Adrenal gland (tissue), 12 donors: ENCODE results near the gene EPHA10. TPM values are rescaled to one million over a fixed set of nuclear protein-coding genes. Genes with fewer than 3 reads are reported as not detected.
A peak's percentile ranks its signal among the peaks of the same experiment; 100 is the strongest.

Experiments used
- DNase-seq, 7 donors: peaks; one replicate each; pipeline ENCODE4 v3.0.0-alpha.2; 2019 to 2020
- H3K27ac ChIP-seq, 5 donors: fragments of 200-600 bp; sonication (generic) in 4 of 5; 1 replicate in 3 of 5; 2 replicates in 2 of 5; pipeline versions ENCODE4 v1.5.1 to v1.8.0; 2016 to 2020; ENCODE audit warnings: mild to moderate bottlenecking in 1 of 5
- H3K27me3 ChIP-seq: fragments of 200-600 bp; 2 replicates; pipeline ENCODE4 v1.8.0; 2021
- H3K36me3 ChIP-seq, 2 donors: fragments of 200-600 bp; replicated peaks in 1 of 2; 1 replicate in 1 of 2; 2 replicates in 1 of 2; pipeline versions ENCODE4 v1.5.1 to v1.8.0; 2018 to 2022
- H3K4me1 ChIP-seq, 2 donors: fragments of 200-600 bp; replicated peaks in 1 of 2; 1 replicate in 1 of 2; 2 replicates in 1 of 2; pipeline versions ENCODE4 v1.5.1 to v1.8.0; 2018 to 2021
- H3K4me3 ChIP-seq, 4 donors: fragments of 200-600 bp; sonication (generic) in 3 of 4; one replicate each; pipeline ENCODE4 v1.5.1; 2016 to 2018
- H3K9me3 ChIP-seq, 3 donors: fragments of 200-600 bp; sonication (generic) in 1 of 3; replicated peaks in 1 of 3; 1 replicate in 2 of 3; 2 replicates in 1 of 3; pipeline versions ENCODE4 v1.5.1 to v1.8.0; 2016 to 2021
- CTCF ChIP-seq, 6 experiments: fragments of 450-650 bp in 4 of 6; fragments of 200-600 bp in 2 of 6; sonication (generic) in 1 of 6; IDR thresholded peaks; 1 replicate in 5 of 6; 2 replicates in 1 of 6; pipeline versions ENCODE4 v1.5.1 to v1.8.0; 2016 to 2021; ENCODE audit warnings: antibody characterized with exemption in 6 of 6, mild to moderate bottlenecking in 2 of 6, moderate library complexity in 1 of 6
- POLR2A ChIP-seq, 2 donors: fragments of 450-650 bp; IDR thresholded peaks; one replicate each; pipeline ENCODE4 v1.6.1; 2017; ENCODE audit warnings: antibody characterized with exemption in 2 of 2, mild to moderate bottlenecking in 2 of 2, moderate library complexity in 1 of 2
- WGBS, 4 donors: extraction: QIAGEN DNeasy Blood & Tissue Kit in 2 of 4; methylation state at CpG; one replicate each; pipeline versions ENCODE4 v1.1.5 to v1.1.7; 2013 to 2017; 5-methylcytosine and 5-hydroxymethylcytosine counted together
- intact Hi-C, 2 donors: fragments of 100-400 bp; cut with DNase I; formaldehyde crosslinking; loops; one replicate each; pipeline versions ENCODE4 v1.14.1 to v1.15.0; 2022 to 2023
- polyA plus RNA-seq, 3 donors: library from polyadenylated mRNA; stranded (reverse); fragments of 200-250 nt in 2 of 3; fragments of 350-450 nt in 1 of 3; fragmentation: Illumina TruSeq in 1 of 3; extraction: RNeasy Lipid Tissue Mini Kit (QIAGEN cat#74804) in 1 of 3; gene quantifications; one replicate each; pipeline ENCODE4 v1.2.3, GENCODE V29; 2013 to 2014
- total RNA-seq, 9 donors: library from RNA; depleted of rRNA in 4 of 9; stranded (reverse); fragments of >200 nt in 4 of 9; fragments of 120-200 nt in 1 of 9; fragmentation: NEBNext Ultra II Directional in 1 of 9; extraction: Animal tissue kit (Norgen Biotek cat#: 25700) in 1 of 9; gene quantifications; one replicate each; pipeline versions ENCODE4 v1.1.0 to v1.2.4, GENCODE V29; 2013 to 2023
- donor health status: healthy with polysubstance abuse.
- donor health status: Bipolar disorder and iron deficiency.
- donor health status: DM: yes; HTN: yes; CAD: no.
- donor health status: DM: no; HTN: no; CAD: no.
- donor health status: DM: no; HTN: no; CAD: no.
- donor health status: DM: yes; HTN: yes; CAD: no.

EPHA10 gene
- total and polyA plus RNA-seq, 12 donors = 0.06 to 3.9 (median 0.48) TPM

- Histone ChIP-seq H3K27me3 (no peaks in the 10 kb centered on the region), H3K4me1 (peaks cover 17 to 34% of the 10 kb centered on the region in 2 donors), H3K36me3 (peaks cover 0 to 38% of the 10 kb centered on the region in 2 donors), H3K4me3 (peak within 1 kb of the TSS; percentile 74 to 95 (median 86)), H3K27ac (peak within 1 kb of the TSS; percentile 75 to 98 (median 93)), H3K9me3 (no peaks in the 10 kb centered on the region)
- WGBS, 4 donors = 0% methylated on average over 2 to 95 of the region's 95 CpGs
- intact Hi-C loops = loop anchor here in 1 of 2 donors (10.0 kb wide), 1 partner anchor 57 kb away; no protein-coding TSS in a partner anchor
- peak; percentile 94 to 97 (median 95) for DNase-seq
- TF ChIP-seq POLR2A (IDR thresholded peaks at IDR 0.05) = peak; percentile 76 to 84
- TF ChIP-seq CTCF (IDR thresholded peaks at IDR 0.05) = no peak
Measured at GRCh38 chr1:37807555-37808368, 42.8 kb upstream of the EPHA10 start, which contains the start of the genes C1orf122 and YRDC. Gene C1orf122, plus strand, starts transcription at chr1:37807790. Its CDS starts 615 bp downstream, at chr1:37808405. Gene YRDC, minus strand, starts transcription at chr1:37808208. Its CDS starts 28 bp downstream, at chr1:37808180.

GRCh38 chr1:37807220-37807554 is 42.3 kb upstream of the EPHA10 start:
- 8 to 15% (median 9%) methylated on average over 9 of the region's 9 CpGs for WGBS, 4 donors
- intact Hi-C loops = loop anchor here in 1 of 2 donors (10.0 kb wide), 1 partner anchor 58 kb away; no protein-coding TSS in a partner anchor
- H3K27me3 ChIP-seq = no peaks in the 10 kb centered on the region
- peak overlapping the region in 3 of 4 donors; percentile 74 to 95 (median 84) for H3K4me3 ChIP-seq
- H3K27ac ChIP-seq = peak overlapping the region in 4 of 5 donors; percentile 90 to 98 (median 93)
- peak in 1 of 7 donors; percentile 20 for DNase-seq
- H3K4me1 ChIP-seq = peaks cover 17 to 34% of the 10 kb centered on the region in 2 donors
- H3K9me3 ChIP-seq = no peaks in the 10 kb centered on the region
- H3K36me3 ChIP-seq = peaks cover 0 to 44% of the 10 kb centered on the region in 2 donors
- no peak for TF ChIP-seq POLR2A (IDR thresholded peaks at IDR 0.05)
- no peak for TF ChIP-seq CTCF (IDR thresholded peaks at IDR 0.05)

GRCh38 chr1:37802439-37802838 is 37.5 kb upstream of the EPHA10 start:
- Histone ChIP-seq H3K4me1 (peaks cover 8 to 17% of the 10 kb centered on the region in 2 donors), H3K27me3 (no peaks in the 10 kb centered on the region), H3K9me3 (no peaks in the 10 kb centered on the region), H3K4me3 (no peak overlapping the region), H3K36me3 (peaks cover 0 to 51% of the 10 kb centered on the region in 2 donors), H3K27ac (no peak overlapping the region)
- WGBS, 4 donors = 84 to 100% (median 86%) methylated on average over 1 of the region's 1 CpG
- TF ChIP-seq CTCF (IDR thresholded peaks at IDR 0.05) (no peak), POLR2A (IDR thresholded peaks at IDR 0.05) (no peak)
- intact Hi-C loops = loop anchor here in 1 of 2 donors (10.0 kb wide), 1 partner anchor 62 kb away; no protein-coding TSS in a partner anchor
- no peak for DNase-seq

GRCh38 chr1:37797750-37798345 is 32.9 kb upstream of the EPHA10 start:
- intact Hi-C loops = no loop called here
- TF ChIP-seq CTCF (IDR thresholded peaks at IDR 0.05) (no peak), POLR2A (IDR thresholded peaks at IDR 0.05) (no peak)

More at GRCh38 chr1:37797750-37798345, 32.9 kb upstream of the EPHA10 start:
- Histone ChIP-seq H3K36me3 (peaks cover 0 to 14% of the 10 kb centered on the region in 2 donors), H3K4me3 (no peak overlapping the region), H3K9me3 (no peaks in the 10 kb centered on the region), H3K27me3 (no peaks in the 10 kb centered on the region), H3K4me1 (peaks cover 6 to 11% of the 10 kb centered on the region in 2 donors), H3K27ac (no peak overlapping the region)
- WGBS, 4 donors = 92 to 100% (median 93%) methylated on average over 3 of the region's 3 CpGs
- no peak for DNase-seq
